ENCODE measurements around the gene EIF4A3. TPM values are rescaled to one million over a fixed set of nuclear protein-coding genes. Genes with fewer than 3 reads are reported as not detected.

Gene EIF4A3
- total RNA-seq, 2 donors from 2014 or later, result 16.8 to 40.7 TPM

DNA sequence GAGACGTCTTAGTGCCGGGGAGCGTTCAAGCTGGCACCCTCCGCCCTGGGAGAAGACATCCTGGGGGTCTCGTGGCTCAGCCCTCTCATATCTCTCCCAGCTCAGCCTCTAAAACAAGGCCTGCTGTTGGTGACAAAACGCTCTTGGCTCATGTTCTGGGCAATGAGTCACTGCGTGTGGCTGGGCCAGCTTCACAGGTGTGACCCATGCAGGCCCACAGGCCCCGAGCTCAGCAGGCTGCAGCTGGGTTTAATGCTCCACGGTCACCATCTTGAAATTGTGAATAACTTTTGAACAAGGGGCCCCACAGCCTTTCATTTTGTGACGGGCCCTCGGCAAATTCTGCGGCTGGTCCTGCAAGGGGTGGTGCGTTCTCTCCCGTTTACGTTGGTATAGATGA, 23.1 kb downstream of the EIF4A3 start:
- DNase-seq, result peak; percentile 57 to 92 (median 64)
- intact Hi-C loops (cut with DNase I), result no loop called here
- 77 to 79% methylated on average over 11 to 15 of the region's 15 CpGs for WGBS, 2 donors
- H3K9me3 ChIP-seq, result no peaks in the 10 kb centered on the region
- no peaks in the 10 kb centered on the region for H3K27me3 ChIP-seq
- H3K4me3 ChIP-seq, result no peak overlapping the region
- H3K4me1 ChIP-seq, result peaks cover 13% of the 10 kb centered on the region
- TF ChIP-seq POLR2A (IDR thresholded peaks at IDR 0.05), result no peak
- TF ChIP-seq, protein P1, sequence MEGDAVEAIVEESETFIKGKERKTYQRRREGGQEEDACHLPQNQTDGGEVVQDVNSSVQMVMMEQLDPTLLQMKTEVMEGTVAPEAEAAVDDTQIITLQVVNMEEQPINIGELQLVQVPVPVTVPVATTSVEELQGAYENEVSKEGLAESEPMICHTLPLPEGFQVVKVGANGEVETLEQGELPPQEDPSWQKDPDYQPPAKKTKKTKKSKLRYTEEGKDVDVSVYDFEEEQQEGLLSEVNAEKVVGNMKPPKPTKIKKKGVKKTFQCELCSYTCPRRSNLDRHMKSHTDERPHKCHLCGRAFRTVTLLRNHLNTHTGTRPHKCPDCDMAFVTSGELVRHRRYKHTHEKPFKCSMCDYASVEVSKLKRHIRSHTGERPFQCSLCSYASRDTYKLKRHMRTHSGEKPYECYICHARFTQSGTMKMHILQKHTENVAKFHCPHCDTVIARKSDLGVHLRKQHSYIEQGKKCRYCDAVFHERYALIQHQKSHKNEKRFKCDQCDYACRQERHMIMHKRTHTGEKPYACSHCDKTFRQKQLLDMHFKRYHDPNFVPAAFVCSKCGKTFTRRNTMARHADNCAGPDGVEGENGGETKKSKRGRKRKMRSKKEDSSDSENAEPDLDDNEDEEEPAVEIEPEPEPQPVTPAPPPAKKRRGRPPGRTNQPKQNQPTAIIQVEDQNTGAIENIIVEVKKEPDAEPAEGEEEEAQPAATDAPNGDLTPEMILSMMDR (IDR thresholded peaks at IDR 0.05), result no peak
- H3K36me3 ChIP-seq (replicated peaks in 1 of 2; ENCODE audit: insufficient read depth in 1 of 2, low read depth in 2 of 2), result no peaks in the 10 kb centered on the region
- H3K27ac ChIP-seq, result peak overlapping the region; percentile 47 to 67 (median 55)
- peak; percentile 69 for ATAC-seq

DNA sequence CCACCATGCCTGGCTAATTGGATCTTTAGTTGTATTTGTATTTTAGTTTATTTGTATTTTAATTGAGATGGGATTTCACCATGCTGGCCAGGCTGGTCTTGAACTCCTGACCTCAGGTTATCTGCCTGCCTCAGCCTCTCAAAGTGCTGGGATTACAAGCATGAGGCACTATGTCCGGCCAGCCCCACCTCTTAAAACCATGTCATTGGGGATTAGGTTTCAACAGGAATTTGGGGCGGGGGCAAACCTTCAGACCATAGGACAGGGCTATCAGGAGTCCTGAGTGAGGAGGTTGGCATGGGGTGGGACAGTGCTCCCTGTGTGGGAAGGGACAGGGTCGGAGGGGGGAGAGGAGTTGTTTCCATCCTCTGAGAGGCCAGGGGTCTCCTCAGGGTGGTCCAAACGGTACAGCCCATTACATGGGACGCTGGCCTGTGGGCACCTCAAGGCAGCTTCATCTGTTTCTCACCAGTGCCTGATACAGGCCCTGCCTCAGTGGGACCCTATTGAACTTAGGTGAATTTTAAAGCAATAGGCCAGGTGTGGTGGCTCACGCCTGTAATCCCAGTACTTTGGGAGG, 23.9 kb downstream of the EIF4A3 start:
- no peak for ATAC-seq
- DNase-seq, result no peak
- intact Hi-C loops (cut with DNase I), result no loop called here
- Histone ChIP-seq H3K36me3 (replicated peaks in 1 of 2; ENCODE audit: insufficient read depth in 1 of 2, low read depth in 2 of 2) (no peaks in the 10 kb centered on the region), H3K4me1 (peaks cover 13% of the 10 kb centered on the region), H3K27me3 (no peaks in the 10 kb centered on the region), H3K4me3 (no peak overlapping the region), H3K9me3 (no peaks in the 10 kb centered on the region), H3K27ac (peak overlapping the region in 1 of 4 donors; percentile 62)
- TF ChIP-seq, protein P1 (IDR thresholded peaks at IDR 0.05), result no peak
- TF ChIP-seq POLR2A (IDR thresholded peaks at IDR 0.05), result no peak
- WGBS, 2 donors, result 68 to 88% methylated on average over 6 of the region's 6 CpGs

DNA sequence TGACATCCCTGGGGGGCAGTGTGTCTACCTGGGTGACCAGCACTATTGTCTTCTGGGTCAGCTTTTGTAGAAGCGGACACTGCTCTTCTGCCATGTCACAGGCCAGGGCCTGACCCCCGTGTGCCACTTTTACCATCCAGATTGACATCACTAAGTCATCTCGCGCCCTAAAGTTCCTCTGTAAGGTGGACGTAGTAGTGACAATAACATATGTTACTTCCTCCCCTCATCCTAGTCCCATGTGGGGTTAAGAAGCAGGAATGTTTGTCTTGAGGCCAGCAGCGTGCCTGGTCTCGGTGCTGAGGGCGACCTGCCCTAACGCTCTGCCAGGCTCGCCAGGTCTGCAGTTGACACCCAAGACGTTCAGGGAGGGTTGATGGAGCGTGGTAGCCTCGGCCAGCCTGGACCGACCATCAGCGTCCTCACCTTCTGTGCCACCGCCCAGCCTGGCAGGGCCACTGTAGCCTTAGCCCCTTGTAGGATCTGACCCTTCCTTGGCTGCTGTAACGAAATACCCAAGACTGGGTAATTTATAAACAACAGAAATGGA, 24.8 kb downstream of the EIF4A3 start:
- Histone ChIP-seq H3K4me1 (peaks cover 13% of the 10 kb centered on the region), H3K9me3 (no peaks in the 10 kb centered on the region), H3K27ac (no peak overlapping the region), H3K4me3 (no peak overlapping the region), H3K36me3 (replicated peaks in 1 of 2; ENCODE audit: insufficient read depth in 1 of 2, low read depth in 2 of 2) (no peaks in the 10 kb centered on the region), H3K27me3 (no peaks in the 10 kb centered on the region)
- ATAC-seq (no peak), DNase-seq (no peak)
- intact Hi-C loops (cut with DNase I), result no loop called here
- TF ChIP-seq, protein P1 (IDR thresholded peaks at IDR 0.05), result no peak
- no peak for TF ChIP-seq POLR2A (IDR thresholded peaks at IDR 0.05)
- WGBS, 2 donors, result 81 to 89% methylated on average over 9 to 17 of the region's 17 CpGs

DNA sequence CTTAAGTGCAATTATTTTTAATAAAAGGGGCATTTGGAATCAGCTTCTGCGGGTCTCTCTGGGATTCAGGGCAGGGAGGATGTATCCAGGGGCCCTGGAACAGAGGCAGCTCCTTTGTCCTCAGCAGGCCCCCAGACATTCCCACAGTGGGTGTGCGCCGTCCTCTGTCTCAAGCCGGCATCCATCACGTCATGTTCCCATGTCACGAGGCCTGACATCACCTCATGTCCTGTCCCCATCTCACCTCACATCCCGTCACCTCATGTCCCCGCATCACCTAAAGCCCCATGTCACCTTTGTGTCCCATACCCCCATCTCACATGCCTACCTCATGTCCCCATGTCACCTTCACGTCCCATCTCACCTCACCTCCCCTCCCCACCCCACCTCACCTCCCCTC, 27.1 kb downstream of the EIF4A3 start:
- TF ChIP-seq POLR2A (IDR thresholded peaks at IDR 0.05), result no peak
- TF ChIP-seq, protein P1 (IDR thresholded peaks at IDR 0.05), result no peak
- intact Hi-C loops (cut with DNase I), result no loop called here
- H3K36me3 ChIP-seq (replicated peaks in 1 of 2; ENCODE audit: insufficient read depth in 1 of 2, low read depth in 2 of 2), result no peaks in the 10 kb centered on the region
- WGBS, 2 donors, result 84 to 86% methylated on average over 9 of the region's 9 CpGs
- DNase-seq (no peak), ATAC-seq (no peak)
- H3K4me1 ChIP-seq, result peaks cover 13% of the 10 kb centered on the region
- no peaks in the 10 kb centered on the region for H3K9me3 ChIP-seq
- no peak overlapping the region for H3K4me3 ChIP-seq
- H3K27ac ChIP-seq, result no peak overlapping the region
- H3K27me3 ChIP-seq, result no peaks in the 10 kb centered on the region

DNA sequence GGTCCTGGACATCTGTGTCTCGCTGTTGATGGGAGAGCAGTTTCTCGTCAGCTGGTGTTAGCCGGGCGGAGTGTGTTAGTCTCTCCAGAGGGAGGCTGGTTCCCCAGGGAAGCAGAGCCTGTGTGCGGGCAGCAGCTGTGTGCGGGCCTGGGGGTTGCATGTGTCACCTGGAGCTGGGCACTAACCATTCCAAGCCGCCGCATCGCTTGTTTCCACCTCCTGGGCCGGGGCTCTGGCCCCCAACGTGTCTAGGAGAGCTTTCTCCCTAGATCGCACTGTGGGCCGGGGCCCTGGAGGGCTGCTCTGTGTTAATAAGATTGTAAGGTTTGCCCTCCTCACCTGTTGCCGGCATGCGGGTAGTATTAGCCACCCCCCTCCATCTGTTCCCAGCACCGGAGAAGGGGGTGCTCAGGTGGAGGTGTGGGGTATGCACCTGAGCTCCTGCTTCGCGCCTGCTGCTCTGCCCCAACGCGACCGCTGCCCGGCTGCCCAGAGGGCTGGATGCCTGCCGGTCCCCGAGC, 27.6 kb downstream of the EIF4A3 start:
- ATAC-seq (no peak), DNase-seq (no peak)
- Histone ChIP-seq H3K27ac (no peak overlapping the region), H3K4me3 (no peak overlapping the region), H3K4me1 (peaks cover 8% of the 10 kb centered on the region), H3K27me3 (no peaks in the 10 kb centered on the region), H3K9me3 (no peaks in the 10 kb centered on the region), H3K36me3 (replicated peaks in 1 of 2; ENCODE audit: insufficient read depth in 1 of 2, low read depth in 2 of 2) (no peaks in the 10 kb centered on the region)
- intact Hi-C loops (cut with DNase I), result no loop called here
- 89 to 92% methylated on average over 17 to 20 of the region's 24 CpGs for WGBS, 2 donors
- TF ChIP-seq, protein P1 (IDR thresholded peaks at IDR 0.05), result no peak
- TF ChIP-seq POLR2A (IDR thresholded peaks at IDR 0.05), result no peak

All from body of pancreas (tissue), 4 donors.